Hepatocyte (in vitro differentiated cells): ENCODE results near the gene APOC1. TPM values are rescaled to one million over a fixed set of nuclear protein-coding genes. Genes with fewer than 3 reads are reported as not detected.

ENCODE experiments used
- DNase-seq: peaks from one replicate; pipeline ENCODE4 v3.0.0-alpha.2; 2016; ENCODE audit warnings: low spot score
- H2AFZ ChIP-seq: fragments of 200-600 bp; sonication (generic); 2 replicates; pipeline ENCODE4 v1.6.0; 2016; ENCODE audit warnings: antibody characterized with exemption, mild to moderate bottlenecking
- H3K27ac ChIP-seq: fragments of 200-600 bp; sonication (generic); 2 replicates; pipeline ENCODE4 v1.5.1; 2016; ENCODE audit warnings: mild to moderate bottlenecking
- H3K27me3 ChIP-seq: fragments of 200-600 bp; sonication (generic); 2 replicates; pipeline ENCODE4 v1.6.1; 2016
- H3K36me3 ChIP-seq: fragments of 200-600 bp; sonication (generic); replicated peaks from 2 replicates; pipeline ENCODE4 v1.5.1; 2016; ENCODE audit warnings: low read depth; ENCODE audit not compliant: insufficient read depth
- H3K4me1 ChIP-seq: fragments of 200-600 bp; sonication (generic); 2 replicates; pipeline ENCODE4 v1.5.1; 2016; ENCODE audit warnings: mild to moderate bottlenecking, moderate library complexity; ENCODE audit not compliant: insufficient read depth
- H3K4me2 ChIP-seq: fragments of 200-600 bp; sonication (generic); 2 replicates; pipeline ENCODE4 v1.6.0; 2016
- H3K4me3 ChIP-seq: fragments of 200-600 bp; sonication (generic); 2 replicates; pipeline ENCODE4 v1.5.1; 2016; ENCODE audit warnings: mild to moderate bottlenecking
- H3K79me2 ChIP-seq: fragments of 200-600 bp; sonication (generic); 2 replicates; pipeline ENCODE4 v1.6.0; 2017; ENCODE audit warnings: mild to moderate bottlenecking
- H3K9me2 ChIP-seq: fragments of 200-600 bp; sonication (generic); replicated peaks from 2 replicates; pipeline ENCODE4 v1.6.0; 2017; ENCODE audit warnings: mild to moderate bottlenecking; ENCODE audit not compliant: insufficient read depth
- H3K9me3 ChIP-seq: fragments of 200-600 bp; sonication (generic); 2 replicates; pipeline ENCODE4 v1.5.1; 2016; ENCODE audit warnings: low read depth, mild to moderate bottlenecking
- H4K20me1 ChIP-seq: fragments of 200-600 bp; sonication (generic); 2 replicates; pipeline ENCODE4 v1.6.0; 2016; ENCODE audit warnings: mild to moderate bottlenecking; ENCODE audit not compliant: insufficient read depth, poor library complexity, severe bottlenecking
- EZH2 ChIP-seq: fragments of 200-600 bp; sonication (generic); IDR thresholded peaks from 2 replicates; pipeline ENCODE4 v1.6.1; 2016; ENCODE audit warnings: antibody characterized with exemption, mild to moderate bottlenecking, borderline replicate concordance
- EZH2phosphoT487 ChIP-seq: fragments of 200-600 bp; sonication (generic); IDR thresholded peaks from one replicate; pipeline ENCODE4 v1.6.1; 2018; ENCODE audit warnings: antibody characterized with exemption, mild to moderate bottlenecking, low read depth, moderate library complexity; ENCODE audit not compliant: unreplicated experiment, severe bottlenecking
- WGBS: methylation state at CpG from one replicate; pipeline ENCODE4 v1.1.6; 2016; ENCODE audit warnings: low lambda C conversion rate; ENCODE audit errors: missing lambda C conversion rate; 5-methylcytosine and 5-hydroxymethylcytosine counted together
- polyA plus RNA-seq: library from polyadenylated mRNA; unstranded; fragments of >200 nt; fragmentation: Nextera tagmentation; extraction: Ambion mirVana; gene quantifications from 2 replicates; pipeline ENCODE4 v1.2.1, GENCODE V29; 2016
- total RNA-seq: library from RNA; depleted of rRNA; stranded (reverse); fragments of >200 nt; gene quantifications from 2 replicates; pipeline ENCODE4 v1.2.3, GENCODE V29; 2014
- TF ChIP-seq, protein P1 (sequence below): fragments of 200-600 bp; sonication (generic); IDR thresholded peaks from 2 replicates; pipeline ENCODE4 v1.5.1; 2016; ENCODE audit warnings: antibody characterized with exemption, mild to moderate bottlenecking; ENCODE audit not compliant: poor library complexity

Gene APOC1
- total and polyA plus RNA-seq, 2 experiments from 2014 or later = 390 to 606 TPM

DNA sequence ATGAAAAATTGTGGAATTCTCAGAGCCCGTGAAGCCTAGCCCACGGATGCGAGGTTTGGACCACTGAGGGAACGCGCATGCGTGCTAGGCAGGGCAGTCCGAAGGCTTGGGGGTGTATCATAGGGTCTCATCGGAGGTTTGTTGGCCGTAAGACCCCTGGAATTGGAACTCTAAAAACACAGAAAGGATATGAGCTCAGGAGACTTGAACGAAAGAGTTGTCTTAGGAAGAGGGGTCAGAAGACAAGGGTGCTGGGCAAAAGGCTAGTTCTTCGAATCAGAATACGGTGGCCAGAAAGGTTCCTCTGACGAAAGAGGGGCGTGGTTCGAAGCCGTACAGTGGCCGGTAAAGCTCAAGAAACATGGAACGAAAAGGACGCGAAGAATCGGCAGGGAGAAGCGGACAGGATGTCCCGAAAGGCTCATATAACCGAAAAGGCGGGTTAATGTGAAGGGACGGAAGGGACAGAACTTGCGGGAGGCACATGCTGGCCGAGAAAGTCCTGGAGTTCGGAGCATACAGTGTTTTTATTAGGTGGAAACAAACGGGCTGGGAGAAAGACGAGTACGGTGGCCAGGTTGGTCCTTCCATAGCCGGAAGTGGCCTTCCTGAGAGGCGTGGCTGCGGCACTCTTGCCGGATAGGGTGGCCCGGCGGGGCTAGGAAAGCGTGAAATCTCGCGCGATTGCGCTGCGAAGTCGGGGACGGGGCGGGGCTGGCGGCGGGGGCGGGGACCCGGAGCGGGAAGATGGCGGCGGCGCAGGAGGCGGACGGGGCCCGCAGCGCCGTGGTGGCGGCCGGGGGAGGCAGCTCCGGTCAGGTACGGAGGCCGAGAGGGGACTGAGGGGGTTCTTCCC is 40.5 kb downstream of the APOC1 start, which contains the start of gene CLPTM1:
CLPTM1 (plus strand) TSS at position 732 of the 856 bp plus-strand sequence; CDS start at position 748, 16 bp downstream.
- H3K36me3 ChIP-seq = no peaks in the 10 kb centered on the region
- no peaks in the 10 kb centered on the region for H3K27me3 ChIP-seq
- WGBS = 2% methylated on average over 39 of the region's 65 CpGs
- peak within 1 kb of the TSS; percentile 94 for H3K27ac ChIP-seq
- no peaks in the 10 kb centered on the region for H3K9me2 ChIP-seq
- peak; percentile 99 for DNase-seq
- peak within 1 kb of the TSS; percentile 97 for H3K4me2 ChIP-seq
- TF ChIP-seq, protein P1, sequence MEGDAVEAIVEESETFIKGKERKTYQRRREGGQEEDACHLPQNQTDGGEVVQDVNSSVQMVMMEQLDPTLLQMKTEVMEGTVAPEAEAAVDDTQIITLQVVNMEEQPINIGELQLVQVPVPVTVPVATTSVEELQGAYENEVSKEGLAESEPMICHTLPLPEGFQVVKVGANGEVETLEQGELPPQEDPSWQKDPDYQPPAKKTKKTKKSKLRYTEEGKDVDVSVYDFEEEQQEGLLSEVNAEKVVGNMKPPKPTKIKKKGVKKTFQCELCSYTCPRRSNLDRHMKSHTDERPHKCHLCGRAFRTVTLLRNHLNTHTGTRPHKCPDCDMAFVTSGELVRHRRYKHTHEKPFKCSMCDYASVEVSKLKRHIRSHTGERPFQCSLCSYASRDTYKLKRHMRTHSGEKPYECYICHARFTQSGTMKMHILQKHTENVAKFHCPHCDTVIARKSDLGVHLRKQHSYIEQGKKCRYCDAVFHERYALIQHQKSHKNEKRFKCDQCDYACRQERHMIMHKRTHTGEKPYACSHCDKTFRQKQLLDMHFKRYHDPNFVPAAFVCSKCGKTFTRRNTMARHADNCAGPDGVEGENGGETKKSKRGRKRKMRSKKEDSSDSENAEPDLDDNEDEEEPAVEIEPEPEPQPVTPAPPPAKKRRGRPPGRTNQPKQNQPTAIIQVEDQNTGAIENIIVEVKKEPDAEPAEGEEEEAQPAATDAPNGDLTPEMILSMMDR = no peak
- TF ChIP-seq EZH2phosphoT487 (no peak), EZH2 (no peak)
- H4K20me1 ChIP-seq = peaks cover 42% of the 10 kb centered on the region
- H3K79me2 ChIP-seq = peaks cover 52% of the 10 kb centered on the region
- H3K4me3 ChIP-seq = peak within 1 kb of the TSS; percentile 96
- H2AFZ ChIP-seq = peak within 1 kb of the TSS; percentile 76
- no peaks in the 10 kb centered on the region for H3K9me3 ChIP-seq
- peaks cover 13% of the 10 kb centered on the region for H3K4me1 ChIP-seq

DNA sequence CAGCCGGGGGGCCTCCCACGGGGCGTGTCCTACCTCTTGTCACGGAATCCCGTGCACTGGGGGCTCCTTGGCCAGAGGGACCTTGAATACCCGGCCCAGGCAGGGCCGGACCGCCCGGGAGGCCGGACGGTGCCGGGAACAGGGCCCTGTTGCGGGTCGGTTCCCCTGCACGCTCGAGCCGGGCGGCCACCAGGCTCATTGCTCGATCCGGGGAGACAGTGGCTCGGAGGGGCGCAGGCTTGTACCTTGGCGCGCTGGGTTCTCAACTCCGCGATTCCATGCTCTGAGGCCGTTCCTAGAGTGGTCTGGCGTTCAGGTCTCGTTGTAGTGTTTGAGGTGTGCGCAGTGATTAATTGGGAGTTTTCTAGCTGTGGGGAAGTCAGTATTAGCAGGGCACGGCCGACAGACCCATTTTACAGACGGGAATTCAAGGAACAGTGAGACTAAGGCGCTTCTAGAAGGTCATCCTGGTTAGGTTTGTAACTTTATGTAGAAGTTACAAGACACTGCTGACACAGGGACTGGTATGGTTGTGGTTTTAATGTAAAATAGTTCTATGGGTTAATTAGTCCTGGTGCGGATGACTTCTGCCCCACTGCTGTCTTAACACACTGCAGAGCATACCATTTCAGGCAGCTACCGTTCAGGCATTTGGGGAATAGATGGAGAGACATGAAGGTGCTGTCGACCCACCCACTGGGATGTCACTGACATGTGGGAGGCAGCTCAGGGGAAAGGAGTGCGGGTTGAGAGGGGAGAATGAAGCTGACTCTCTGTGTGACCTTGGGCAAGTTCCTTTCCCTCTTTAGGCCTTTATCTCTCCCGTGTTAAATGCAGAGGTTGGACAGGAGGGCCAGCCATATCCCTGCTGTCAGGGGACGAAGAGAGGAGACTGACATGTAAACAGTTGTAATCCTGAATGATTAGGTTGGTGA is 41.4 kb downstream of the APOC1 start:
- 6% methylated on average over 35 of the region's 40 CpGs for WGBS
- Histone ChIP-seq H3K9me2 (no peaks in the 10 kb centered on the region), H3K27ac (peak overlapping the region; percentile 77), H3K36me3 (no peaks in the 10 kb centered on the region), H3K4me2 (peak overlapping the region; percentile 97), H3K4me3 (peak overlapping the region; percentile 96), H2AFZ (peak overlapping the region; percentile 46), H3K79me2 (peaks cover 61% of the 10 kb centered on the region), H3K9me3 (no peaks in the 10 kb centered on the region), H4K20me1 (peaks cover 48% of the 10 kb centered on the region), H3K27me3 (no peaks in the 10 kb centered on the region), H3K4me1 (peaks cover 13% of the 10 kb centered on the region)
- no peak for DNase-seq
- TF ChIP-seq, protein P1 = no peak
- no peak for TF ChIP-seq EZH2phosphoT487
- TF ChIP-seq EZH2 = no peak

DNA sequence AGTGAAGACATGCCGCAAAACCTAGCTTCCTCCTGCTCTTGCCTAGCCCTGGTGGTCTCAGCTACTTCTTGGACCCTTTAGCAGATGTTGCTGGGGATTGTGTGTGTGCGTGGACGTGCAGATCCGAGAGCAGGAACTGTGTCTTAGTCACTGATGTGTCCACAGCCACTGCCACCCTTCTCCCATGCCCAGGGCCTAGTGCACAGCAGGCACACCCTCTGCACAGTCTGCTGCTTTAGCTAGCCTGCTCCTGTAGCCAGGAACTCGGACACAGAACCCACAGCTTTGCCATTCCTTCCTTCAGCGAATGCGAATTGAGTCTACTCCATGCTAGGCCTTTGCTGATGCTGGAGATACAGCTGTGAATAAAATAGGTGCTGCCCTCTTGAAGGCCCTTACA is 43.1 kb downstream of the APOC1 start:
- Histone ChIP-seq H3K4me2 (no peak overlapping the region), H3K27me3 (no peaks in the 10 kb centered on the region), H3K27ac (no peak overlapping the region), H4K20me1 (peaks cover 48% of the 10 kb centered on the region), H3K79me2 (peaks cover 78% of the 10 kb centered on the region), H3K4me3 (no peak overlapping the region), H3K4me1 (peaks cover 8% of the 10 kb centered on the region), H3K36me3 (no peaks in the 10 kb centered on the region), H2AFZ (no peak overlapping the region), H3K9me2 (no peaks in the 10 kb centered on the region), H3K9me3 (no peaks in the 10 kb centered on the region)
- 94% methylated on average over 7 of the region's 7 CpGs for WGBS
- TF ChIP-seq EZH2phosphoT487 (no peak), EZH2 (no peak)
- no peak for DNase-seq
